Stimulated activated CD4-positive, alpha-beta T cell treated with anti-CD3 and anti-CD28 coated beads, TNF-alpha, amount 100 ng/mL, for 24 hours (primary cell): ENCODE results near the gene MPST.
A peak's percentile ranks its signal among the peaks of the same experiment; 100 is the strongest.
"Not testable (repeated sequence)": the region's sequence is repeated elsewhere in the genome, so short reads cannot be mapped to it uniquely, and the experiment has no call there.

Experiments
- DNase-seq, 3 experiments: peaks; one replicate each; pipeline ENCODE4 v3.0.0-alpha.2; 2020; ENCODE audit warnings: low read depth in 3 of 3

Gene MPST

DNA sequence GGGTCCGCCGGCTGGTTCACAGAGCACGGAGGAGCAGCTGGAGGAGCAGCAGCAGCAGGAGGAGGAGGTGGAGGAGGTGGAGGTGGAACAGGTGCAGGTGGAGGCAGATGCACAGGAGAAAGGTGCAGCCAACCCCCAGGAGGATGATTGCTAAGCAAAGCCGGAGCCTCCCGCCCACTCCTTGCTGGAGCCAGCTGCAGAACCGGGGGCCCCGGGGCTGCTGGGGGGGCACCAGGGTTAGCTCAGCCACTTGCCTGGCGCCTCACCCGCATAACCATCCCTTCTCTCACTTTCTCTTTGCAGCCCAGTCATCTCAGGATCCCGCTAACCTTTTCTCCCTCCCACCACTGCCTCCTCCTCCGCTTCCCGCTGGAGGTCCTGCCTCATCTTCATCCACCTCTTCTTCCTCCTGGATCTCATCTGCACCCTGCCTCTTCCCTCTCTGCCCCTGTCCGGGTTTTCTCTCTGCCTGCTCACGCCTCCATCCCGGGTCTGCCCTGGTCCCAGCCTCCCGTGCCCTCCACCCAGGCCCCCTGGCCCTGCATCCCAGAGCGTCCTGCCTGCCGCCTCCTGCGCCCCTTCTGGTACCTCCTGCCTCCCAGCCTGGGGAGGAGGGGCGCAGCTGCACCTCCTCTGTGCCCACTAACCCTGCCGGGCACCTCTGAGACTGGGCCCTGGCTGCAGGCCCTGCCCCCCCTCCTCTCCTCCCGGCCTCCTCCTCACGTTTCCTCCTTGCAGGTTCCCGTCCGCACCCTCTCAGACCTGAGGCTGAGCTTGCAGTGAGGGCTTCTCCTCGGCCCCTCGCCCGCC, 41.5 kb downstream of the MPST start:
- DNase-seq: peak; percentile 23 to 75 (median 29)

- no peak for DNase-seq
Measured at GRCh38 chr22:37061611-37062375, 42.3 kb downstream of the MPST start.

DNA sequence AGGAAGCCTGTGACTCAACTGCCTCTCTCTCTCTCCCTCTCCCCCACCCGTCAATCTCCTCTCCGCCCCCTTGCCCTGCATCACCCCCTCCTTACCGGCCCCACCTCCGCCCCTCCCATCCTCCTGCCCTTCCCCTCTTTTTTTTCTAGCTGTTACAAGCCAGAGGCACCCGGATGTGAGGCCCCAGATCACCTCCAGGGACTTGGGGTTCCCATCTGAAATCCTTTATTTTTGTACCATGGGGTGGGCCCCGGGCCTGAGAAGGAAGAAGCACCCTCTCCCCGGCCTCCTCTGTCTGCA, 42.8 kb downstream of the MPST start:
- DNase-seq: no peak

DNA sequence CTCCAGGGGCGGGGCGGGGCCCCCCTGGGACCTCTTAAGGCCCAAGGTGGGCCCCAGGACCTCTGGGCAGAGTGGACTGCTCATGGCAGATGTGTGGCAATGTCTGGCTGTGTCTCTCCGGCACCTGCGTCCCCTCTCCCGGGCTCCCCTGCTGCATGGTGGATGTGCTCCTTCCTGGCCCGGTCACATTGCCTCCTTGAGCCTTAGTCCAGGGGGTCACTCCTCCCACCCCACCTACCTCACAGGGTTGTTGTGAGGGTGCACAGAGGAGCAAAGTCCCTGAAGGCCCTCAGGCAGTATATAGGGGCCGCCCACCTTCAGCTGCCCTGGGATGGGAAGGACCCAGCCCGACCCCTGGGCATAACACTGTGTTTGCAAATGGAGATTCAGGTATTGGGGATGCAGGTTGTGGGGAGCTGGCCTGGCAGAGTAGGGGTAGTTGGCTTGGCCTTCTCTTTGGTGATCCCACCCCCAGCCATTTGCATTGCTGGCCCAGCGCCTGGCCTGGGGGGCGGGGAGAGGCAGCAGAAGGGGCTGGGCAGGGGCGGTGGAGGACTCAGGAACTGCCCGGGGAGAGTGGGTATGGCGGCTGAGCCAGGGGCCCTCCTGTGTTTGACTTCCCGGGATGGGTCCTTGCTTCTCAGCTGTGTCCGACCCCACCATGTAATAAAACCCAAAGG, 43.3 kb downstream of the MPST start:
- DNase-seq: no peak

- DNase-seq: no peak
Measured at GRCh38 chr22:37063431-37064420, 44.2 kb downstream of the MPST start.

- DNase-seq: no peak
Measured at GRCh38 chr22:37064553-37064952, 45.0 kb downstream of the MPST start.

DNA sequence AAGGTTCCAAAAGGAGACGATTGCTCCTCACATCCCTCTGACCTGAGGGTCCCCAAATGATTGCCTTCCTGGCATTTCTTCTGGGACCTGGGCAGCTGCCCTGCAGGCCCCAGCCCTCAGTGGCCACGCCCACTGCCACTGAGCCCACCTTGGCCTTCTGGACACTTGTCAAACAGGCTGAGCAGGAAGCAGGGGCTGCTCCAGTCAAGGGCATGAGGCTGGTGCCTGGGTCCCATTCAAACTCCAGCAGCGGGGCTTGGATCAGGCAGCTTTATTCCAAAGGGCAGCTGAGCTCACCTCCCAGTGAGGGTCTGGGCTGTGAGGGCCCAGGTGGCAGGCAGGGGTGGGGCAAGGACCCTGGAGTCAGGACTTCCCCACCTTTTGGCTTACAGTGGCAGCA, 45.6 kb downstream of the MPST start:
- DNase-seq: no peak

DNA sequence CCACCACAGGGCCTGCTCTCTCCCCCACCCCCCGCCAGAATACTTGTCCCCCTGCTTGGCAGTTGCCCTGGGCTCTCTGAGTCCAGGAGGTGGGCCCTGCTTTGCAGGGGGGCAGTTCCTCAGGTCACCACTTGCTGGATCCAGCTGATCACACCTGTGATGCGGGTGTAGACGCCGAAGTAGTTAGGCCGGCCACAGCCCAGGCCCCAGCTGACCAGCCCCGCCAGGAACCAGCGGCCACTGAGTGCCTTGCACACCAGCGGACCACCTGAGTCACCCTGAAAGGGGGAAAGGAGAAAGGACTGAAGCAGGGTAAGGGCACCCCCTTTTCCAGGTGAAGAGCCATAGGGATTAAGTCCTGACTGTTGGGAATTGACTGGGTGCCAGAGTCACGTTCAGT, 46.4 kb downstream of the MPST start:
- no peak for DNase-seq

DNA sequence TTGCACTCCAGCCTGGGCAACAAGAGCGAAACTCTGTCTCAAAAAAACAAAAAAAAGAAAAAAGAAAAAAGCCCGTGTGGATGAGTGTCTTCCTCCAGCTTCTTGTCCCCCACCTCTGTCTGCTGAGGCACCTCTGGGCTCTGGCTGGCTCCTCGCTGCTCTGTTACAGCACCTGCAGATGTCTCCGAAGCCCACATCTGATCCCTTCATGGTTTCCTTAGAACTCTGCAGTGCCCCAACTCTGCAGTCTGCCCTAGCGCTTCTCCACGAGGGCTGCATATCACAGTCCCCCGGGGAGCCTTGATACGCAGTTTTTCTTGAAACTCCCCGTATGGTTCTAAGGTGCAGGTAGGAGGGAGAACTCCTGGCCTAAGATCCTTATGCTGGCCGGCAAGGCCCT, 47.9 kb downstream of the MPST start:
- DNase-seq: no peak

DNA sequence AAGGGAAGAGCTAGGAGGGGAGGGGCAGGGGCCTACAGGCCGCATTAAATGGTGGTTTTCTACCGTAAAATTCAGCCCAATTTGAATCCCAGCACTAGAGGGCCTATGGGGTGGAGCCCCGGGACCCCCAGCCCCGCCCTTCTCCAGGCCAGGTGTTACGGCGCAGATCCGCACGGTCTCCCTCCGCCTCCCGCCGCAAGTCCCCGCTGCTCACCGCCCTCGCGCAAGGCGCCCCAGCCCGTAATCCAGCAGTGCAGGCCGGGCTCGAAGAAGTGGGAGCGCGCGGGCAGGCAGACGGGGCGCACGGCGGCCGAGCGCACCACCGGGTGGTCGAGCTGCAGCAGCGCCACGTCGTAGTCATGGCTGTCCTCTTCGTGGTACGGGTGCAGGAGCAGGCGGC, 49.3 kb downstream of the MPST start:
- no peak for DNase-seq

DNA sequence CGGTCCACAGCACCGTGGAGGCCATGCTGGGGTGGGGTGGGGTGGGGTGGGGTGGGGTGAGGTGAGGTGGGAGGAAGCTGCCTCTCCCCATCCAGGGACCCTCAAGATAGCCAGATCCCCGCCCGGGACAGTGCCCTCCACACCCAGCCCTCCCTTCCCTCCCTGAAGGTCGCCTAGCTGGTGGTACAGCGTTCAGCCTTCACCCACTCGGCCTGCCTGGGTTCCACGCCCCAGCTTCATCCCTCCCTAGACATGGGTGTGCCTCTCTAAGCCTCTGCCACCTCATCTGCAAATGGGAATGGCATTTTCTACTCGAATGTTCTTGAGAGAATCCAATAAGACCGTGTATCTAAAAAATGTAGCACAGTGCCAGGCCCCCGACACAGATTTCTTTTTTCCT, 49.8 kb downstream of the MPST start:
- DNase-seq: no peak

GRCh38 chr22:37069719-37070118, 50.2 kb downstream of the MPST start:
- DNase-seq: no peak

DNA sequence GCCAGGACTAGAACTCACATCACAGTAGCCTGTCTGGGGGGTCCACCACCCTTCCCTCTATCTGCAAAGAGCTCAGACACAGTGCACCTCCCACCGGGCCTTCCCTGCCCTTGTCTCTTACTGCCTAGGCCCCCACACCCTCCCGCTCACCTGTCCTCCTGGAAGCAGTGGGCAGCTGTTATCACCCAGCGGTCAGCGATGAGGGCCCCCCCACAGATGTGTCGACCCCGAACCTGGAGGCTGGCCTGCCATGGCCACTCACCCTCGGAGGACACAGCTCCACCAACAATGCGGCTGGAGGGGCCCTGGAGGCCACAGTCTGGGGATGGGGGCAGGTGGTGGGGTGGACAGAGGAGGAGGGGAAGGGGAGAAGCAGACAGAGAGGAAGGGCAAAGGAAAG, 50.8 kb downstream of the MPST start:
- DNase-seq: no peak

- DNase-seq: no peak
Measured at GRCh38 chr22:37070744-37071143, 51.2 kb downstream of the MPST start.

- not testable (repeated sequence) for DNase-seq
Measured at GRCh38 chr22:37071850-37072592, 52.5 kb downstream of the MPST start.

DNA sequence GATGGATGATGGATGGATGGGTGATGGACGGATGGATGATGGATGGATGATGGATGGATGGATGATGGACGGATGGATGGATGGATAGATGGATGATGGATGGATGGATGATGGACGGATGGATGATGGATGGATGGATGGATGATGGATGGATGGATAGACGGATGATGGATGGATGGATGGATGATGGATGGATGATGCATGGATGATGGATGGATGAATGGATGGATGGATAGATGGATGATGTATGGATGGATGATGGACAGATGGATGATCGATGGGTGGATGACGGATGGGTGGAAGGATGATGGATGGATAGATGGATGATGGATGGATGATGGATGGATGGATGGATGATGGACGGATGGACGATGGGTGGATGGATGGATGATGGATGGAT, 53.1 kb downstream of the MPST start:
- DNase-seq: no peak

GRCh38 chr22:37074537-37074936, 55.0 kb downstream of the MPST start:
- no peak for DNase-seq

- no peak for DNase-seq
Measured at GRCh38 chr22:37075046-37075445, 55.5 kb downstream of the MPST start.

GRCh38 chr22:37075822-37076433, 56.4 kb downstream of the MPST start:
- no peak for DNase-seq

GRCh38 chr22:37077802-37078448, 58.4 kb downstream of the MPST start:
- peak; percentile 76 to 87 (median 81) for DNase-seq
